ENCODE data around the gene CASTOR1. TPM values are rescaled to one million over a fixed set of nuclear protein-coding genes. Genes with fewer than 3 reads are reported as not detected.
A peak's percentile ranks its signal among the peaks of the same experiment; 100 is the strongest.

Gene CASTOR1
- total RNA-seq, 1 experiment from 2014 or later, result 16.0 TPM

DNA sequence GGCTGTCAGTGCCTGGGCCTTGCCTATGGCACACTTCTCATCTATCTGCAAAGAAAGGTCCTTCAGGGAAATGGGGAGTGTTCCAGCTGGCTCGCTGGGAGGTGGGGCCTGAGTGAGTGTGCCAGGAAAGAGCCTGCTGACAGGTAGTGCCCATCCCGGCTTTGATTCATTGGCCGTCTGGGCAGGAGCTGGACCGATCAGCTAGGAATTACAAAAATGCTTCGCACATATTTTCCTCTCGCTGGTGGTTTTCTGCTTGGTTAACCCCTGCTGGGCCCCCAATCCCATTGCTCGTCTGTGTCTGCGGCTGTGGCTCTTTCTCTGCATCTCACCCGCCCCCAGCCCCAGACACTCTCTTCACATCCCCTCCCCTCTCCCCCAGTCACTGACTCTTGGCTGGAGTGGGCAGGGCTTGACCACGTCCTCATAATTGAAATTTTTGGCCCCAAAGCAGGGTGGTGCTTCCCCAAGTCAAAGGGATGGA is 53.6 kb downstream of the CASTOR1 start:
- POLR2A ChIA-PET, result no interaction called here
- H3K4me3 Mint-ChIP-seq, result no peak overlapping the region
- no peaks in the 10 kb centered on the region for H3K9me3 Mint-ChIP-seq
- H3K27ac Mint-ChIP-seq, result no peak overlapping the region
- peak; percentile 23 for ATAC-seq
- H3K36me3 Mint-ChIP-seq, result no peaks in the 10 kb centered on the region
- DNase-seq (ENCODE audit: low spot score), result no peak
- H3K4me1 Mint-ChIP-seq, result peaks cover 53% of the 10 kb centered on the region
- CTCF ChIA-PET, result interaction anchor here (1.5 to 3.6 kb wide), 4 partner anchors 10 to 53 kb away, joined by 3 to 15 read pairs (median 6); partner anchors contain the start of gene CASTOR1
- TF ChIP-seq FOXP1 (CRISPR knock-in tag; IDR thresholded peaks at IDR 0.05; ENCODE audit: borderline replicate concordance), result no peak
- TF ChIP-seq, protein P1, sequence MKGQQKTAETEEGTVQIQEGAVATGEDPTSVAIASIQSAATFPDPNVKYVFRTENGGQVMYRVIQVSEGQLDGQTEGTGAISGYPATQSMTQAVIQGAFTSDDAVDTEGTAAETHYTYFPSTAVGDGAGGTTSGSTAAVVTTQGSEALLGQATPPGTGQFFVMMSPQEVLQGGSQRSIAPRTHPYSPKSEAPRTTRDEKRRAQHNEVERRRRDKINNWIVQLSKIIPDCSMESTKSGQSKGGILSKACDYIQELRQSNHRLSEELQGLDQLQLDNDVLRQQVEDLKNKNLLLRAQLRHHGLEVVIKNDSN (CRISPR knock-in tag; IDR thresholded peaks at IDR 0.05), result no peak
- TF ChIP-seq, protein P2, sequence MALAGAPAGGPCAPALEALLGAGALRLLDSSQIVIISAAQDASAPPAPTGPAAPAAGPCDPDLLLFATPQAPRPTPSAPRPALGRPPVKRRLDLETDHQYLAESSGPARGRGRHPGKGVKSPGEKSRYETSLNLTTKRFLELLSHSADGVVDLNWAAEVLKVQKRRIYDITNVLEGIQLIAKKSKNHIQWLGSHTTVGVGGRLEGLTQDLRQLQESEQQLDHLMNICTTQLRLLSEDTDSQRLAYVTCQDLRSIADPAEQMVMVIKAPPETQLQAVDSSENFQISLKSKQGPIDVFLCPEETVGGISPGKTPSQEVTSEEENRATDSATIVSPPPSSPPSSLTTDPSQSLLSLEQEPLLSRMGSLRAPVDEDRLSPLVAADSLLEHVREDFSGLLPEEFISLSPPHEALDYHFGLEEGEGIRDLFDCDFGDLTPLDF (CRISPR knock-in tag; IDR thresholded peaks at IDR 0.05), result no peak
- H3K27me3 Mint-ChIP-seq (ENCODE audit: low read depth), result no peaks in the 10 kb centered on the region; the same call in 1 of the 2 replicates

Other genes with a start within 250 kb of the CASTOR1 start
- not detected in 3 replicates for gene HORMAD2, start 209.0 kb downstream of the CASTOR1 start, total RNA-seq (2021)
- 4.6 to 7.2 TPM (median 6.1 TPM) in 3 replicates for gene LIF, start 42.7 kb downstream of the CASTOR1 start, total RNA-seq (2021)
- gene OSM, start 22.7 kb downstream of the CASTOR1 start, total RNA-seq (2021), result not detected in 3 replicates
- 7.5 to 11.1 TPM (median 9.6 TPM) in 3 replicates for gene TBC1D10A, start 37.4 kb upstream of the CASTOR1 start, total RNA-seq (2021)
- gene SF3A1, start 67.4 kb upstream of the CASTOR1 start, total RNA-seq (2021), result 214 to 272 TPM (median 227 TPM) in 3 replicates
- 3.8 to 6.5 TPM (median 4.2 TPM) in 3 replicates for gene CCDC157, start 67.5 kb upstream of the CASTOR1 start, total RNA-seq (2021)
- gene RNF215, start 97.9 kb upstream of the CASTOR1 start, total RNA-seq (2021), result 25.4 to 28.6 TPM (median 27.6 TPM) in 3 replicates
- gene SEC14L2, start 107.5 kb upstream of the CASTOR1 start, total RNA-seq (2021), result 2.4 to 3.9 TPM (median 3.9 TPM) in 3 replicates
- gene MTFP1, start 136.3 kb upstream of the CASTOR1 start, total RNA-seq (2021), result 75.0 to 78.7 TPM (median 75.5 TPM) in 3 replicates
- gene SEC14L3, start 182.5 kb upstream of the CASTOR1 start, total RNA-seq (2021), result not detected in 3 replicates
- gene SEC14L4, start 216.2 kb upstream of the CASTOR1 start, total RNA-seq (2021), result 1.9 to 2.9 TPM (median 2.8 TPM) in 3 replicates